Testis (tissue), 2 donors: Measurements from ENCODE around the gene KRT72.

Source experiments
- POLR2A ChIP-seq: fragments of 450-650 bp; IDR thresholded peaks from one replicate; pipeline ENCODE4 v1.6.1; 2017; ENCODE audit warnings: antibody characterized with exemption, mild to moderate bottlenecking, moderate library complexity
- TF ChIP-seq, protein P1 (sequence below), 3 experiments: fragments of 450-650 bp in 2 of 3; fragments of 200-600 bp in 1 of 3; sonication (generic) in 1 of 3; IDR thresholded peaks; one replicate each; pipeline ENCODE4 v1.5.1; 2016 to 2019; ENCODE audit warnings: antibody characterized with exemption in 3 of 3, mild to moderate bottlenecking in 2 of 3, moderate library complexity in 1 of 3

DNA sequence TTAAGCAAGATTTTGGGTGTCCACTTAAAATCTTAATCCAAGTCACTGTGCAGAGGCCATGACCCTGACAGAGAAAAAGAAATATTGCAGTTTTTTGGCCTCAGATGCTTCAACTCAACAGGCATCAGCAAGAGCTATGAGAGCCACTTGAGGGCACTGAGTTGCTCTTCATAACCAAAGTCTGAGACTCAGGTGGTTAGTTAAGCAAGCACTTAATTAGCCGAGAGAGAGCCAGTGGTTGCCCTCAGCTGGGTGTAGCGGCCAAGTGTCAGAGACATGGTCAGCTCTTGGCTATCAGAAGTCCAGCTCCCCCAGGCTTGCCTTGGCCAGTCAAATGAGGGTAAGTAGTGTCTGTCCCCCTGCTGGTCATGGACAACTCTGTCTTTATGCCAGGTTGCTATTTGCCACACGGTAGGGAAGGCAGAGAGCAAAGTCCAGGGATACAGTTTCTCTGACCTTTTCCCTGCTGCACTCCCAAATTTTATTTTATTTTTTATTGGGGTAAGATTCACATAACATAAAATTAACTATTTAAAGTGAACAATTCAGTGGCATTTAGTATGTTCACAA lies 39.3 kb downstream of the KRT72 start:
- TF ChIP-seq POLR2A, result no peak
- TF ChIP-seq, protein P1, sequence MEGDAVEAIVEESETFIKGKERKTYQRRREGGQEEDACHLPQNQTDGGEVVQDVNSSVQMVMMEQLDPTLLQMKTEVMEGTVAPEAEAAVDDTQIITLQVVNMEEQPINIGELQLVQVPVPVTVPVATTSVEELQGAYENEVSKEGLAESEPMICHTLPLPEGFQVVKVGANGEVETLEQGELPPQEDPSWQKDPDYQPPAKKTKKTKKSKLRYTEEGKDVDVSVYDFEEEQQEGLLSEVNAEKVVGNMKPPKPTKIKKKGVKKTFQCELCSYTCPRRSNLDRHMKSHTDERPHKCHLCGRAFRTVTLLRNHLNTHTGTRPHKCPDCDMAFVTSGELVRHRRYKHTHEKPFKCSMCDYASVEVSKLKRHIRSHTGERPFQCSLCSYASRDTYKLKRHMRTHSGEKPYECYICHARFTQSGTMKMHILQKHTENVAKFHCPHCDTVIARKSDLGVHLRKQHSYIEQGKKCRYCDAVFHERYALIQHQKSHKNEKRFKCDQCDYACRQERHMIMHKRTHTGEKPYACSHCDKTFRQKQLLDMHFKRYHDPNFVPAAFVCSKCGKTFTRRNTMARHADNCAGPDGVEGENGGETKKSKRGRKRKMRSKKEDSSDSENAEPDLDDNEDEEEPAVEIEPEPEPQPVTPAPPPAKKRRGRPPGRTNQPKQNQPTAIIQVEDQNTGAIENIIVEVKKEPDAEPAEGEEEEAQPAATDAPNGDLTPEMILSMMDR (IDR thresholded peaks at IDR 0.05), result peak in 1 of 3 experiments; percentile 28
